Measurements from ENCODE around the gene DNAH17.

- TF ChIP-seq CTCF (IDR thresholded peaks at IDR 0.05), result no peak
- TF ChIP-seq POLR2A (IDR thresholded peaks at IDR 0.05), result no peak
Measured at GRCh38 chr17:78602246-78602645, 25.1 kb upstream of the DNAH17 start.

Data from lower leg skin (tissue), 3 donors.